Heart left ventricle (tissue), 13 donors: Measurements from ENCODE around the gene XYLT1.

Source experiments
- CTCF ChIP-seq, 12 donors: fragments of 200-600 bp; sonication (generic) in 4 of 12; IDR thresholded peaks; one replicate each; pipeline versions ENCODE4 v1.5.0 to v1.8.0; 2018 to 2022; ENCODE audit warnings: antibody characterized with exemption in 12 of 12, mild to moderate bottlenecking in 5 of 12
- POLR2A ChIP-seq, 2 donors: fragments of 450-650 bp; IDR thresholded peaks; one replicate each; pipeline ENCODE4 v1.6.1; 2017; ENCODE audit warnings: antibody characterized with exemption in 2 of 2, mild to moderate bottlenecking in 2 of 2, moderate library complexity in 2 of 2
- donor health status: ischemic (EF 13 %, LVEDD 7.1; RV severe dilation, severe dysfunction).
- donor health status: DM: no; HTN: yes; CAD: no.
- donor health status: DM: no; HTN: no; CAD: no.
- donor health status: ischemic (EF 25% LVEDD 6.9; RV normal size, moderate dysfunction).
- donor health status: ischemic (EF 25% LVEDD 5.7; RV mildly dilated, moderate dysfunction).
- donor health status: ischemic (EF 35%, LVEDD 5.7; RV mildly dilated, moderate dysfunction).
- donor health status: nonischemic (EF 11% LVEDD 7.7; RV severe dilation, severe dysfunction).
- donor health status: DM: yes; HTN: yes; CAD: no.
- donor health status: PGD.
- donor health status: ischemic (EF 29% LVEDD 5.4; RV normal size, mild dysfunction).
- donor health status: nonischemic (EF 23%, LVEDD 6.1; RV moderate dilation, normal function).

- TF ChIP-seq CTCF (IDR thresholded peaks at IDR 0.05) = no peak
- no peak for TF ChIP-seq POLR2A (IDR thresholded peaks at IDR 0.05)
These were observed 363.3 kb downstream of the XYLT1 start for GRCh38 chr16:17107450-17107849.
